HG02943 (cell line): Measurements from ENCODE around the gene RTP5.

Experiments used
- ATAC-seq: cut with Tn5 transposase; IDR thresholded peaks from one replicate; pipeline ENCODE4 v1.9.1; 2021; ENCODE audit warnings: mild to moderate bottlenecking, low read depth, moderate library complexity; ENCODE audit not compliant: unreplicated experiment

Gene RTP5

DNA sequence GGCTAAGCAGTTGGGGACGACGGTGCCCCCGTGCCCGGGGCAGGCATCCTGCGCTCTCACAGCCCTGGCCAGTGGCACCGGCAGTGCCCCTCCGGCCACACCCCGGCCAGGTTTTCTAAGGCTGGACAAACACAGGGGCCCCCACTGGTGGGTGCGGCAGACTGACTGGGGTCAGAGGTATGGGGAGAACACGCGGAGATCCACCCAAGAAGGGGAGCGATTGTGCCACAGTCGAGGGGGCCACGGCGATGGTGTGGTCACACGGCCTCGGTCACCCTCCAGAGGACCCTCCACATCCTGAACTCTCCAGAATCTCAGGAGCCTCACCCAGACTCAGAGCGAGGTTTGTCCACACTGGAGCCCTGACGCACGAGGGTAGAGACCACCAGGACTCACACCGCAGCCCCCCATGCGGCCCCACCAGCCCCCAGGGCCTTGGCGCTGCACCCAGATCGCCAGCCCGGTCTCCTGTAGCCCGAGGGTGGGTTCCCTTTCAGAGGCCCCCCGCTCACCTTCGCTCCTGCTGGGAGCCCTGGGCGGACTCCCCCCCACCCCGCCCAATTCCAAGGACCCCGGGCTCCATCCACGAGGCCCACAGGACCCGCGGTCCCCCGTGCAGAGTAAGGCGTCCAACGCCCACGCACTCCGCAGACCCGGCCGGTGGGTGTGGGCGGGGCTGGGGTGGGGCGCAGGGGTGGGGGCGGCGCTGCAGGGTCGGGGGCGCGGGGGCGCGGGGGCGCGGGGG is 26.0 kb upstream of the RTP5 start:
- ATAC-seq: no peak

GRCh38 chr2:241844066-241844728 is 25.3 kb upstream of the RTP5 start:
- no peak for ATAC-seq

GRCh38 chr2:241844831-241845578 is 24.5 kb upstream of the RTP5 start:
- no peak for ATAC-seq

- ATAC-seq: no peak
Measured at GRCh38 chr2:241846406-241846805, 23.1 kb upstream of the RTP5 start.

DNA sequence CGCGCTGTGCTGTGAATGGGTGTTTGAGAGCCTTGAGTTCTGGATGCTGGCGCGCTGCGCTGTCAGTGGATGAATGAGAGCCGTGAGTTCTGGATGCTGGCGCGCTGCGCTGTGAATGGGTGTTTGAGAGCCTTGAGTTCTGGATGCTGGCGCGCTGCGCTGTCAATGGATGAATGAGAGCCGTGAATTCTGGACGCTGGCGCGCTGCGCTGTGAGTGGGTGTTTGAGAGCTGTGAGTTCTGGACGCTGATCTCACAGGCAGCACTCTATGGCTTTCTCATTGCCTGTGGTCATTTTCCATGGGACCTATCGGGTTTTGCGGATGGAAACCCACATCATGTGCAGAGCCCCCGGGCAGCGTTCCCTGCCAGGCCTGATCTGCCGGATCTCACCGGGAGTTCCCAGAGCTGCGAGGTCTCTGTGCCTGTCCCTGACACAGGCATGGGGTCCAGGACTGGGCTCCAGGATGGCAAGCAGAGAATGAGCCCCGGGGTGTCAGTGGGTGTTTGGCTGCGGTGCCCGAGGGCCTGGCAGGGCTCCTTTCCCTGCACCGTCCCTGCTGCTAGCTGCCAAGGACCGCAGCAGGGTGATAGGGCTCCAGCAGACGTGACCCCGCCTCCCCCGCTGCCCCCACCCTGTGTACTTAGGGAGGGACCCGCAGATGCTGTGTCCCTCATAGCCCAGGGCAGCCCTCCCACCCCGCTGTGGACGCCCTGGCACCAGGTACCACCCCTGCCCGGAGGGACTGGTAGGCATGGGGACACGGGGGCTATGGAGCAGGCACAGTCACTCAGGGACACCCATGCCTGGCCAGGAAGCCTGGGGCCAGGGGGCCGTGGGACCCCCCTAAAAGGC is 20.5 kb upstream of the RTP5 start:
- no peak for ATAC-seq

GRCh38 chr2:241849616-241850543 is 19.6 kb upstream of the RTP5 start:
- no peak for ATAC-seq

GRCh38 chr2:241850544-241851324 is 18.8 kb upstream of the RTP5 start:
- ATAC-seq: no peak

DNA sequence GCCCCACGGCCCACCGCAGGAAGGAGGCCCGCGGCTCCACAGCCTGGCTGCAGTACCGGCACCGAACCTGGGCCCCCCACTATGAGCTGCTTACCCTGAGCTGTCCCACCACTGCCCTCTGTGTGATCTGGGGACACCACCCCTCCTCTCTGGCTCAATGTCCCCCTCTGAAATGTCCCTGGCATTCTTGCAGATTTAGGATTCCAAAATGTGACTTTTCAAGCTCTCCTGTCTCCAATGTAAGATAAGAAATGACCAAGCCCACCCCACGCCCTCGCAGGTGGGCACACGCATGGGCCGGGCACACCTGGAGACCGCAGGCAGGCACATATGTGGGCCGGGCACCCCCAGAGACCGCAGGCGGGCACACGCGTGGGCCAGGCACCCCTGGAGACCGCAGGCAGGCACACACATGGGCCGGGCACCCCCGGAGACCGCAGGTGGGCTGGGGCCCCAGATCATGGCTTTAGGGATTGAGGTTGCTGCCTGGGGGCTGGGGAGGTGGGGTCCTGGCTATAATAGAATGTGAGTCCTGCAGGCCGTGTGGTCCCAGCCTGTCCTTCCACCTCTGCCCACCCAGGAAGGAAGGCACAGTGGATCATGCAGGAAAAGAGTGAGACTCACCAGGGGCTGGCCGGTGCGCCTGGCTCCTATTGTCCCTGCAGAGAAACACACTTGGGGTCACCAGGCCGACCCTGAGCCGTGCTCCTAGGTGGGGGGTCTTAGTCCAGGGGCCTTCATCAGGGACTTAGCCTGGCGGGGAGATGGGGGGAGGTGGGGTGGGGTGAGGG is 18.0 kb upstream of the RTP5 start:
- no peak for ATAC-seq

GRCh38 chr2:241852116-241852980 is 17.2 kb upstream of the RTP5 start:
- ATAC-seq: no peak

DNA sequence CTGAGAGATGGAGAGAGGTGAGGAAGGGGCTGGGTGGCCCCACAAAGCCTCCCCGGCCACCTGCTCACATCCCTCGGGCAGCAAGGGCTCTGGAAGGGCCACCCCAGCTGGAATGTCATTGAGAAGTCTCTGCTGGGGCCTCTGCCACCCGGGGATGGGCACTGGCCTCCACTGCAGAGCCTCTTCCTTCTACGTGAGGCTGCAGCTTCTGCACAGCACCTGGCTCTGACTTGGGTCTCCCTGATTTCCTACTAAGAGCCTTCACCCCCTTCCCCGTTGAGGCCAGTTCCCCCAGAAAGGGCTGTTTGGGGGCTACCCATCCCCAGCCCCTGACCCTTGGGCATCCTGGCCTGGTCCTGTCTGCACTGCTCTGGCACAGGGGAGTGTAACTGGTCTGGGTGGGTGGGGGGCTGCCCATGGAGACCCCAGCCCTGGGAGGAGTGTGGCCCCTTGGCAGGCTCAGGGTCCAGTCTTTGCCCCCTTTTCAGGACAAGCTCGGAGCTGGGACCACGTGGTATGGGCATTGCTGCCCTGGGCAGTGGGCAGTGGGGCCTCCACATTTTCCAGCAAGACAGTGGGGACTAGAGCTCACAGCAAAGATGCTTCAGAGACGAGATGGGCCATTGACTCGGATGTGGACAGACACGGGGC is 16.4 kb upstream of the RTP5 start:
- no peak for ATAC-seq

DNA sequence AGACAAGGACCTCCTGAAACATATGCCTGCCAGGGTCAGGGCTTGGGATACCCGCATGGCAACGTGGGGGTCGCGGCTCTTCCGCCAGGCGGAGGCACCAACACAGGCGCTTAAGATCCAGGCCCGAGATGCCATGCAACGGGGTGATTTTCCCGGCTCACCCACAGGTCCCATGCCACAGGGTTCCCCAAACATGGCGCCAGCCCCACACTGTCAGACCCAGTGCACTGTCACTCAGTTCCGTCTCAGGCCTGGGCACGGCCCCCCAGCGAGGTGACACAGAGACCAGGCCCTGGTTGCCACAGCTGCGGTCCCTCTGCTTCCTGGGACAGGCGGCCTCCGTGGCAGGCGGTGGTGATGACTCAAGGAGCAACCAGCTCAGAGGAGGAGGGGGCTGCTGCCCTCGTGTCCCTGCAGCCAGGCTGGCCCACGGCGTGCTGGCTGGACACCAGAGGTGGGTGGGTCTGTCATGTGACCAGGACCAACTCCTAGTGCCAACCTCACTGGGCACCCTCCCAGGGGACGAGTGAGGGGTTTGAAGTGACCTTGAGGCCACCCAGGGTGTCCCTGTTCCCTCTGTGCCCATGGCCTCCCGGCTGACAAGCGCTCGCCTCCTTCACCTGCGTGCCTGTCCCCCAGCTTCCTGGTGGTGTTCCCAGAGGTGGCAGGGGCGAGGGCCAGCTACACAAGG is 15.7 kb upstream of the RTP5 start:
- no peak for ATAC-seq

GRCh38 chr2:241854342-241855244 is 14.9 kb upstream of the RTP5 start:
- ATAC-seq: no peak

DNA sequence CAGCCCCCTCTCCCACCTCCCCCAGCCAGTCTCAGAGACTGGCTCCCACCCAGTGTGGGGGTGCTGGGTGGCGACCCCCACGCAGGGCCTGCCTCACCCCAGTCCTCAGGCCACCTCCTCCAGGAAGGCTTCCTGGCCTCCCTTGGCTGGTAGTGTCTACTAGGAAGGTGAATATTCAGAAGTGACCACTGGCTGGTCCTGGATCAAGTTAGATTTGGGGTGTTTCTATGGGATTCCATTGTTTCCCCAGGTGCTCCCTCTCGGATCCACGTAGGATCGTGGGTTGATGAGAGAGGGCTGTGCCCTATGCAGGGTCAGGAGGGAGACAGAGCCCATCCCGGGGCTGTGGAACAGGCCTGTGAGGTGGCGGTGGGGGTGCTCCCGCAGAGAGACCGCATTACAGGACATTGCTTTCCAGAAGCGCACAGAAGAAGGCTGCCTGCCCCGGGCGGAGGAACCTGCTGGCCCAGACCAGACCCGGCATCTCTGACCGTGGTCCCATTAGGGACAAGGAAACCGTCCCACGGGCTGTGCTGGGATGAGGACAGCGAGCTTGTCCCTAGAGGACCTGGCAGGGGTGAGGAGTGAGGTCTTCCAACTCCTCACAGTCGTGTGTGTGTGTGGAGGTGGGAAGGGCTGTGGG is 14.2 kb upstream of the RTP5 start:
- ATAC-seq: no peak

DNA sequence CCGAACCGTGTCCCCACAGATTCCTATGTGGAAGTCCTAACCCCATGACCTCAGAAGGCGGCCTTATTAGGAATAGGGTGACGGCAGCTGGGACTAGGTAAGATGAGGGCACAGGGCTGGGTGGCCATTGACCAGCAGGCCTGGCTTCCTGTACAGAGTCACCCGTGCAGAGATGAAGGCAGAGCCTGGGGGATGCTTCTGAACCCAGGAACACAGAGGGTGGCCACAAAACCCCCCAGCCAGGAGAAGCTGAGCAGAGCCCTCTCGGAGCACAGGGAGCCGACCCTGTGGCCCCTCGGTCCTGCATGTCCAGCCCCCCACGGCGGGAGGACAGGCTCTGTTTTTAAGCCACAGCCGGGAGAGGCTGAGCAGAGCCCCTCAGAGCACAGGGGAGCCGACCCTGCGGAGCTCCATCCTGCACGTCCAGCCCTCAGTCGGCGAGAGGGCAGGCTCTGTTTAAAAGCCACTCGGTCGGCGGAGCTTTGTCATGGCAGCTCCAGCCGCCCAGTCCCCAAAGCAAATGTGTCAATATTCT is 13.6 kb upstream of the RTP5 start:
- ATAC-seq: no peak
